Adipocyte (in vitro differentiated cells): ENCODE results near the gene ZBTB48.
A peak's percentile ranks its signal among the peaks of the same experiment; 100 is the strongest.

Experiments used
- DNase-seq: peaks from one replicate; pipeline ENCODE4 v3.0.0-alpha.2; 2015; ENCODE audit warnings: low read depth
- H3K27me3 ChIP-seq: replicated peaks from 2 replicates; pipeline ENCODE4 v1.7.0; 2013; ENCODE audit warnings: mild to moderate bottlenecking, low read length, moderate library complexity; ENCODE audit not compliant: control insufficient read depth, insufficient read depth
- H3K36me3 ChIP-seq: 2 replicates; pipeline ENCODE4 v1.7.0; 2013; ENCODE audit warnings: low read length, mild to moderate bottlenecking, moderate library complexity; ENCODE audit not compliant: control insufficient read depth, insufficient read depth, severe bottlenecking
- H3K4me1 ChIP-seq: 2 replicates; pipeline ENCODE4 v1.7.0; 2013; ENCODE audit warnings: mild to moderate bottlenecking, low read length, moderate library complexity; ENCODE audit not compliant: control insufficient read depth, insufficient read depth
- H3K4me3 ChIP-seq: 2 replicates; pipeline ENCODE4 v1.7.0; 2013; ENCODE audit warnings: mild to moderate bottlenecking, low read length, moderate library complexity
- H3K9ac ChIP-seq: 2 replicates; pipeline ENCODE4 v1.7.0; 2013; ENCODE audit warnings: mild to moderate bottlenecking, low read length, moderate library complexity
- H3K9me3 ChIP-seq: 2 replicates; pipeline ENCODE4 v1.7.0; 2013; ENCODE audit warnings: mild to moderate bottlenecking, low read length, moderate library complexity; ENCODE audit not compliant: control insufficient read depth

ZBTB48 gene

GRCh38 chr1:6574818-6575217 lies 5.0 kb upstream of the ZBTB48 start:
- H3K27me3 ChIP-seq: peaks cover 9% of the 10 kb centered on the region
- H3K9me3 ChIP-seq: peaks cover 9% of the 10 kb centered on the region
- H3K4me3 ChIP-seq: no peak overlapping the region
- H3K36me3 ChIP-seq: no peaks in the 10 kb centered on the region
- H3K4me1 ChIP-seq: peaks cover 4% of the 10 kb centered on the region
- no peak for DNase-seq
- no peak overlapping the region for H3K9ac ChIP-seq

- Histone ChIP-seq H3K27me3 (no peaks in the 10 kb centered on the region), H3K36me3 (no peaks in the 10 kb centered on the region), H3K4me3 (no peak overlapping the region), H3K4me1 (peaks cover 14% of the 10 kb centered on the region), H3K9ac (no peak overlapping the region), H3K9me3 (no peaks in the 10 kb centered on the region)
- DNase-seq: no peak
Observed at GRCh38 chr1:6577831-6578525, 1.8 kb upstream of the ZBTB48 start.

GRCh38 chr1:6578624-6579373 lies 995 bp upstream of the ZBTB48 start:
- H3K9ac ChIP-seq: peak overlapping the region; percentile 90
- no peaks in the 10 kb centered on the region for H3K36me3 ChIP-seq
- peak overlapping the region; percentile 92 for H3K4me3 ChIP-seq
- H3K9me3 ChIP-seq: no peaks in the 10 kb centered on the region
- no peak for DNase-seq
- peaks cover 14% of the 10 kb centered on the region for H3K4me1 ChIP-seq
- no peaks in the 10 kb centered on the region for H3K27me3 ChIP-seq

GRCh38 chr1:6580119-6580592 lies 362 bp downstream of the ZBTB48 start:
- H3K36me3 ChIP-seq: no peaks in the 10 kb centered on the region
- peaks cover 14% of the 10 kb centered on the region for H3K4me1 ChIP-seq
- H3K27me3 ChIP-seq: no peaks in the 10 kb centered on the region
- no peaks in the 10 kb centered on the region for H3K9me3 ChIP-seq
- peak overlapping the region; percentile 90 for H3K9ac ChIP-seq
- DNase-seq: peak; percentile 45
- peak overlapping the region; percentile 92 for H3K4me3 ChIP-seq

- Histone ChIP-seq H3K27me3 (no peaks in the 10 kb centered on the region), H3K4me3 (peak overlapping the region; percentile 92), H3K36me3 (no peaks in the 10 kb centered on the region), H3K4me1 (peaks cover 14% of the 10 kb centered on the region), H3K9ac (peak overlapping the region; percentile 90), H3K9me3 (no peaks in the 10 kb centered on the region)
- DNase-seq: peak; percentile 41
Observed at GRCh38 chr1:6580593-6581409, 1.0 kb downstream of the ZBTB48 start.

- H3K27me3 ChIP-seq: no peaks in the 10 kb centered on the region
- H3K9me3 ChIP-seq: no peaks in the 10 kb centered on the region
- no peak for DNase-seq
- H3K36me3 ChIP-seq: no peaks in the 10 kb centered on the region
- no peak overlapping the region for H3K9ac ChIP-seq
- H3K4me1 ChIP-seq: peaks cover 14% of the 10 kb centered on the region
- H3K4me3 ChIP-seq: no peak overlapping the region
Observed at GRCh38 chr1:6581561-6582305, 1.9 kb downstream of the ZBTB48 start.

- Histone ChIP-seq H3K9ac (no peak overlapping the region), H3K36me3 (no peaks in the 10 kb centered on the region), H3K4me3 (no peak overlapping the region), H3K27me3 (no peaks in the 10 kb centered on the region), H3K9me3 (no peaks in the 10 kb centered on the region), H3K4me1 (peaks cover 14% of the 10 kb centered on the region)
- DNase-seq: no peak
Observed at GRCh38 chr1:6582370-6582769, 2.6 kb downstream of the ZBTB48 start.

- Histone ChIP-seq H3K27me3 (no peaks in the 10 kb centered on the region), H3K9ac (no peak overlapping the region), H3K4me3 (no peak overlapping the region), H3K36me3 (peaks cover 9% of the 10 kb centered on the region), H3K4me1 (peaks cover 17% of the 10 kb centered on the region), H3K9me3 (no peaks in the 10 kb centered on the region)
- no peak for DNase-seq
Observed at GRCh38 chr1:6584126-6585080, 4.6 kb downstream of the ZBTB48 start.

GRCh38 chr1:6585081-6585722 lies 5.4 kb downstream of the ZBTB48 start:
- H3K4me1 ChIP-seq: peaks cover 18% of the 10 kb centered on the region
- no peaks in the 10 kb centered on the region for H3K9me3 ChIP-seq
- no peak overlapping the region for H3K4me3 ChIP-seq
- H3K9ac ChIP-seq: no peak overlapping the region
- peaks cover 17% of the 10 kb centered on the region for H3K36me3 ChIP-seq
- H3K27me3 ChIP-seq: no peaks in the 10 kb centered on the region
- no peak for DNase-seq
